ENCODE measurements around the gene TMEM39B.

GRCh38 chr1:32137111-32137510 is 64.4 kb downstream of the TMEM39B start:
- TF ChIP-seq CTCF (IDR thresholded peaks at IDR 0.05) (no peak), POLR2A (IDR thresholded peaks at IDR 0.05) (no peak), POLR2AphosphoS5 (IDR thresholded peaks at IDR 0.05) (no peak)

Data from suprapubic skin (tissue), 4 donors.